ENCODE data around the gene CASTOR1.

The CASTOR1 gene

GRCh38 chr22:30325724-30326254, 36.5 kb upstream of the CASTOR1 start:
- TF ChIP-seq GATA2 (IDR thresholded peaks at IDR 0.05; ENCODE audit: low read depth, low read length) = no peak
- no peak for TF ChIP-seq GATA3 (IDR thresholded peaks at IDR 0.05; ENCODE audit: low read depth, low read length)

DNA sequence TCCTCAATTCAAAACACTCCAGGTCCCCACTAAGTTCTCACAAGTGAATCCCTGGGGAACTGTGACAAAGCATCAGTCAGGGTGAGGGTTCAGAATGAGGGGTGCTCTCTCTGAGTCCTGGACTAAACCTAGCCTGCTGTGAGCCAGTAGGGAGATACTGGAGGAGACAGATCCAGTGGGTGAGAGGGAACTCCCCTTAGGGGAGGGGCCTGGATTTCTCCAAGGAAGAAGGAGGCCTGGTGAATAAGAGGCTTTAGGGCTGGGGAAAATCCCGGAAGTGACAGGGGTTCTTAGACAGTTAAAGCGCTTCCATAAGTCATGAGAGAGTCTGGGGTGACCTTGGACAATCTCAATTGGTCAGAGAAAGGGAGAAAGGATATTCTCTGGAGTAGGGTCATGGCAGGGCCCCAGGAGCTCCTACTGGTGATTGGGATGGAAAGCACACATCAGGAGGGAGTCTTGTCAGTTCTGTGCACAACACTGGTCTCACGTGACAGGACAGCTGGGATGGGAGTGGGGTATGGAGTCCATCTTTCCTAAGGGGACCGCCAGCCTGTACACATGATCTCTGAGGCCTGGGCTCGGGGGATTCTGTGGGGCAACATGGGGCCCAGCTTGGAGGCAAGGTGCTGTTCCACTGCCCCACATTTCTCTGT, 35.9 kb upstream of the CASTOR1 start:
- TF ChIP-seq GATA2 (IDR thresholded peaks at IDR 0.05; ENCODE audit: low read depth, low read length) = no peak
- no peak for TF ChIP-seq GATA3 (IDR thresholded peaks at IDR 0.05; ENCODE audit: low read depth, low read length)

- TF ChIP-seq GATA2 (IDR thresholded peaks at IDR 0.05; ENCODE audit: low read depth, low read length) (no peak), GATA3 (IDR thresholded peaks at IDR 0.05; ENCODE audit: low read depth, low read length) (no peak)
Measured at GRCh38 chr22:30324014-30324730, 34.9 kb upstream of the CASTOR1 start.

- TF ChIP-seq GATA3 (IDR thresholded peaks at IDR 0.05; ENCODE audit: low read depth, low read length) (no peak), GATA2 (IDR thresholded peaks at IDR 0.05; ENCODE audit: low read depth, low read length) (no peak)
Measured at GRCh38 chr22:30323246-30323645, 33.9 kb upstream of the CASTOR1 start.

GRCh38 chr22:30321461-30321860, 32.2 kb upstream of the CASTOR1 start:
- TF ChIP-seq GATA2 (IDR thresholded peaks at IDR 0.05; ENCODE audit: low read depth, low read length) (no peak), GATA3 (IDR thresholded peaks at IDR 0.05; ENCODE audit: low read depth, low read length) (no peak)

DNA sequence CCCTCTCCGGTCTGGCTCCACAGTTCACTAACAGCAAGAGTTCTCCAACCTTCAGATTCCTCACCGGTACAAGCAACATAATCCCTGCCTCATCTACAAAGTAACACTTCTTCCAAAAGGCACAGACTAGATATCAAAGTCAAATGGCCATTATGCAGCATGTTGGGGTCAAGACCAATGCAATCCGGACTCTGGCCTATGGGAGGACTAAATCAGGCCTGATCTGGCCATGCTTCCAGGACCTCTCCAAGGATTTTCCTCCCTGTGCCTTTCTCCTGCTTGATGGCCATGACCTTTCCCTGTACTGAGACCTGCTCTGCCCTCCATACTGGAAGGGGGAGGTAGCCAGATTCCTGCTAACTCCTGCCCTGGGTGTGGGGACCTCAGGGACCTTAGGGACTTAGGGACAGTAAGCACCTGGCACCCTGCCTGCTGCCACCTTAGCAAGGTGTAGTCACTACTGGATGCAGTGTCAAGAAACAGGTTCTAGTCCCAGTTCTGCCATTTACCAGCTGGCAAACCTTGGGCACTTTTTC, 30.8 kb upstream of the CASTOR1 start:
- no peak for TF ChIP-seq GATA3 (IDR thresholded peaks at IDR 0.05; ENCODE audit: low read depth, low read length)
- no peak for TF ChIP-seq GATA2 (IDR thresholded peaks at IDR 0.05; ENCODE audit: low read depth, low read length)

DNA sequence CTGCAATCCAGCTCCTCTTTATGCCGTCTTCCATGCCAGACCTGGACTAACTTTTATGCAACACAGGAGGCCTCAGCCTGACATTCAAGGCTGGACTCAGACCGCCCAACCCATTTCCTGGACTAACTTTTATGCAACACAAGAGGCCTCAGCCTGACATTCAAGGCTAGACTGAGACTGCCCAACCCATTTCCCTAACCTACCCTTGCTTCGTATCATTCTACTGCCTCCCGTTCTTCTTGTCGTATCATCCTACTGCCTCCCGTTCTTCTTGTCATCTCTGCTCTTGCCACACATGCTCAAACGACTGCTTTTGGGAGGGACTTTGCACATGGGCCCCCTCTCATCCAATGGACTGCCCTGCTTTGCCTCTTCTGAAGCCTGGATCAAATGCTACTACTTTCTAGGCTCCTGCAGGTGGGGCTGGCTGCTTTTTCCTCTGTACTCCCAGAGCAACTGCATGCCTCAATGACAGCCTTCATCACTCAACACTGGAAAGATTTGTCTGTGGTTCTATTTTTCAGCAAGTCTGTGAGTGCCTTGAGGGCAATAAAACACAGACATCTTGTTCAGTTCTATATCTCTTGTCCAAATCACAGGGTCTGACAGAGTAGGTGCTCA, 29.6 kb upstream of the CASTOR1 start:
- no peak for TF ChIP-seq GATA3 (IDR thresholded peaks at IDR 0.05; ENCODE audit: low read depth, low read length)
- no peak for TF ChIP-seq GATA2 (IDR thresholded peaks at IDR 0.05; ENCODE audit: low read depth, low read length)

DNA sequence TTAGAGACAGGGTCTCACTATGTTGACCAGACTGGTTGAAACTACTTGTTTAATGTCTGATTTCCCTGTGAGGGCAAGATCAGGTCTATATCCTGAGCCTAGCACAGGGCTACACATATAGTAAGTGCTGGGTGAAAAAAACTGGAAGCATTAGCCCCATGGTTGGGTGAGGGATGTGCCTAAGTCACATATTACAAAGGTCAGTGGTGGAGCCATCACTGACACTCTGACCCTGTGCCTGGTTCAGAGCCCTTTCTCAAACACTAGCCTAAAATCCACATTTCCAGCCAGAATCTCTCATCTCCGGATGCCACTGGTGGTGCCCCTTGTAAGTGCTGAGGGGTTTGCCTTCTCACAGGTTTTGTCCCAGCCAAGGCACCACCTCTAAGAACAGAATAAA, 28.5 kb upstream of the CASTOR1 start:
- no peak for TF ChIP-seq GATA3 (IDR thresholded peaks at IDR 0.05; ENCODE audit: low read depth, low read length)
- TF ChIP-seq GATA2 (IDR thresholded peaks at IDR 0.05; ENCODE audit: low read depth, low read length) = no peak

GRCh38 chr22:30315962-30316576, 26.8 kb upstream of the CASTOR1 start:
- TF ChIP-seq GATA2 (IDR thresholded peaks at IDR 0.05; ENCODE audit: low read depth, low read length) = no peak
- TF ChIP-seq GATA3 (IDR thresholded peaks at IDR 0.05; ENCODE audit: low read depth, low read length) = no peak

GRCh38 chr22:30314915-30315314, 25.6 kb upstream of the CASTOR1 start:
- TF ChIP-seq GATA2 (IDR thresholded peaks at IDR 0.05; ENCODE audit: low read depth, low read length) (no peak), GATA3 (IDR thresholded peaks at IDR 0.05; ENCODE audit: low read depth, low read length) (no peak)

GRCh38 chr22:30313527-30314363, 24.4 kb upstream of the CASTOR1 start:
- TF ChIP-seq GATA2 (IDR thresholded peaks at IDR 0.05; ENCODE audit: low read depth, low read length) (no peak), GATA3 (IDR thresholded peaks at IDR 0.05; ENCODE audit: low read depth, low read length) (no peak)

GRCh38 chr22:30312053-30312452, 22.7 kb upstream of the CASTOR1 start:
- TF ChIP-seq GATA2 (IDR thresholded peaks at IDR 0.05; ENCODE audit: low read depth, low read length) (no peak), GATA3 (IDR thresholded peaks at IDR 0.05; ENCODE audit: low read depth, low read length) (no peak)
